Activated CD4-positive, alpha-beta T cell treated with anti-CD3 and anti-CD28 coated beads for 36 hours (primary cell): ENCODE data around the gene TMEM192. TPM values are rescaled to one million over a fixed set of nuclear protein-coding genes. Genes with fewer than 3 reads are reported as not detected.
"Not testable (repeated sequence)": the region's sequence is repeated elsewhere in the genome, so short reads cannot be mapped to it uniquely, and the experiment has no call there.

Experiments used
- ATAC-seq: fragments of 200-7000 bp; cut with Tn5 transposase; one replicate; pipeline ENCODE4 v1.10.0; 2021; ENCODE audit warnings: mild to moderate bottlenecking, moderate library complexity
- CTCF ChIA-PET: fragments of 350-600 bp; sonication (Branson Sonifier 250); formaldehyde crosslinking; loops from one replicate; lab custom pipeline; 2021; ENCODE audit warnings: antibody characterized with exemption; lab: Charles Lee
- POLR2A ChIA-PET: fragments of 350-600 bp; sonication (Branson Sonifier 250); formaldehyde crosslinking; loops from one replicate; lab custom pipeline; 2021; ENCODE audit warnings: antibody characterized with exemption, inconsistent platforms; lab: Charles Lee
- DNase-seq: peaks from one replicate; pipeline ENCODE4 v3.0.0-alpha.2; 2020
- H3K27ac Mint-ChIP-seq: one replicate; pipeline ENCODE4 v1.8.0; 2021; ENCODE audit warnings: mixed read lengths
- H3K27me3 Mint-ChIP-seq: one replicate; pipeline ENCODE4 v1.8.0; 2021; ENCODE audit warnings: mixed read lengths
- H3K36me3 Mint-ChIP-seq: one replicate; pipeline ENCODE4 v1.8.0; 2021; ENCODE audit warnings: low read depth, mixed read lengths
- H3K4me1 Mint-ChIP-seq: one replicate; pipeline ENCODE4 v1.8.0; 2021; ENCODE audit warnings: mixed read lengths
- H3K4me3 Mint-ChIP-seq: one replicate; pipeline ENCODE4 v1.8.0; 2021; ENCODE audit warnings: mild to moderate bottlenecking, moderate library complexity, mixed read lengths
- H3K9me3 Mint-ChIP-seq: one replicate; pipeline ENCODE4 v1.8.0; 2021; ENCODE audit warnings: low read depth, mixed read lengths
- intact Hi-C, 2 experiments: fragments of 100-400 bp; cut with DNase I in 1 of 2; cut with micrococcal nuclease in 1 of 2; formaldehyde crosslinking; loops; one replicate each; pipeline versions ENCODE4 v1.14.2 to v1.15.1; 2022 to 2024; cut with DNase I, micrococcal nuclease
- total RNA-seq, 2 experiments: library from RNA; stranded (reverse); gene quantifications; one replicate each; pipeline ENCODE4 v1.2.3, GENCODE V29; 2021

TMEM192 gene
- total RNA-seq, 2 experiments from 2014 or later: 8.8 TPM

DNA sequence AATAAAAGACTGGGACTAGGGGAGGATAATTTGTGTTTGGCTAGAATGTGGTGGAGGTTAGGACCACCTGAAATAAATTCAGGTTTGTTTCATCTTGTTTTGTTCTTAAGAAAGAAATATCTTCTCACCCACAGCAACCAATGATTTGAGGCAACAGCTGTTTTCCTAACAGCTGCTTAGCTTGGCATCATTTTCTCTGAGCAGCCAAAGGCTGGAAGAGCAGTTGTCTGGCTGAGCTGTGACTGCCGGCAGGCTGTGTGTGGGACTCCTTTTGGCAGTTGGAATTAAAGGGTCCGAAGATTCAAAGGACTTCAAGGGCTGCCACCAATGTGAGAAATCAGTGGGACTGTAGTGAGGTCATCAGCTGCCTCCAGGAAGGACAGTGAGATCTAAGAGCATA is 54.0 kb downstream of the TMEM192 start:
- H3K36me3 Mint-ChIP-seq: no peaks in the 10 kb centered on the region
- no peaks in the 10 kb centered on the region for H3K4me1 Mint-ChIP-seq
- ChIA-PET POLR2A (no interaction called here), CTCF (no interaction called here)
- H3K27me3 Mint-ChIP-seq: no peaks in the 10 kb centered on the region
- no peak for DNase-seq
- H3K27ac Mint-ChIP-seq: no peak overlapping the region
- intact Hi-C loops: no loop called here
- H3K9me3 Mint-ChIP-seq: no peaks in the 10 kb centered on the region
- no peak overlapping the region for H3K4me3 Mint-ChIP-seq
- no peak for ATAC-seq

DNA sequence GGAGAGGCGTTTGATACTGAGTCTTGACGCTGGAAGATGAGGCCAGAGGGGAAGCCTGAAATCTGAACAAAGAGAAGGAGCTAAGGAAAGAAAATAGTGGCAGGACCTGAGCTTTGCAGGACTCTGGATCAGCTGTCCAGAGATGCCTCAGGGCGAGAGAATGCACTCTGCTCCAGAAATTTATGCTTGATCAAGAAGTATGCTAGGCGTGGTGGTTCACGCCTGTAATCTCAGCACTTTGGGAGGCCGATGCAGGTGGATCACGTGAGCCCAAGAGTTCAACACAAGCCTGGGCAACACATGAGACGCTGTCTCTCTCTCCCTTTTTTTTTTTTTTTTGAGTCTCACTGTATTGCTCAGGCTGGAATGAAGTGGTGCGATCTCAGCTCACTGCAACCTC is 57.1 kb downstream of the TMEM192 start:
- no peaks in the 10 kb centered on the region for H3K27me3 Mint-ChIP-seq
- no peak overlapping the region for H3K4me3 Mint-ChIP-seq
- POLR2A ChIA-PET: no interaction called here

DNA sequence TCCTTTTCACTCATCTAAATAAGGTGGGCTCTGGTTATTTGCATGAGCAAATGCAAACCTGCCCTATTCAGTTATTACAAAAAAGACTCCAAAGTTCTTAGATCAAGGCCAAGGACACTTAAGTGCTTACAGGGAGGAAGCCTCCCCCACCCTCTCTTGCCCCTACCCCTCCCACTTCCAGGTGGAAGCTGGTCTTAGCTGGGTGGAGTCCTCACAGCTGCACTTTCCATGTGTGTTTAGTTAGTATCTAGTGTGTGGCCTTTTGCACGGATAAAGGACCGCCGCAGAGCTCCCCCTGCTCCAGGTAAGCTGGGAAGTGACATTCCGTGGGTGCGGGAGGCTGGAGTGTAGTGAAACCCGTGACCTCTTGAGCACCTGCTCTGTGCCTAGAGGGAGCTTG is 59.0 kb downstream of the TMEM192 start, which contains the start of gene TRIM75:
Gene TRIM75, plus strand, starts transcription at position 222 of the 400 bp plus-strand sequence. CDS start 5,282 bp downstream, outside the sequence.
- no peak for DNase-seq
- no peaks in the 10 kb centered on the region for H3K4me1 Mint-ChIP-seq
- intact Hi-C loops: no loop called here
- no peaks in the 10 kb centered on the region for H3K36me3 Mint-ChIP-seq
- H3K4me3 Mint-ChIP-seq: no peak within 1 kb of the TSS
- H3K9me3 Mint-ChIP-seq: no peaks in the 10 kb centered on the region
- H3K27ac Mint-ChIP-seq: no peak within 1 kb of the TSS
- ChIA-PET CTCF (interaction anchor here (0.7 kb wide), 1 partner anchor 404 kb away, joined by 3 read pairs; no protein-coding TSS in a partner anchor), POLR2A (no interaction called here)
- no peak for ATAC-seq
- no peaks in the 10 kb centered on the region for H3K27me3 Mint-ChIP-seq

More for the DNA sequence above, 57.1 kb downstream of the TMEM192 start:
- intact Hi-C loops: no loop called here
- no peak overlapping the region for H3K27ac Mint-ChIP-seq
- DNase-seq (no peak), ATAC-seq (no peak)
- CTCF ChIA-PET: interaction anchor here (0.7 kb wide), 1 partner anchor 378 kb away, joined by 3 read pairs; no protein-coding TSS in a partner anchor
- H3K9me3 Mint-ChIP-seq: no peaks in the 10 kb centered on the region
- H3K36me3 Mint-ChIP-seq: no peaks in the 10 kb centered on the region
- no peaks in the 10 kb centered on the region for H3K4me1 Mint-ChIP-seq

DNA sequence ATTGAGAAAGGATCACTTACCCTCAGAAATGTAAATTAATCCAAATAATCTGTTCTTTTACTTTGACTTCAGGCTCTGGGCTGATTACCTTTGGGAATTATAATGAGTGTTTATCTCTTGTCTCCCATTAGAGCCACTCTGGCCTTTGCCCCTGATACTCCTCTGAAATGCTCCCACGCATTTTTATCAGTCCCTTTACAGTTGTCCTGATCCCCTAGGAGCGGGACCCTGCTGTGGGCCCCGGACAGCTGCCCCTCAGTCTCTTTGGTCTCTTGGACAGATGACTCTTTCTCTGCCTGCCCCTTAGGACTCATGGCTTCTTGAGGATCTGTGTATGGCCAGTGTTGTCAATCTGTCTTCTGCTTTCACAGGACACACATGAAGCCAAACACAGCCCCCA is 60.0 kb downstream of the TMEM192 start:
- Mint-ChIP-seq H3K27me3 (no peaks in the 10 kb centered on the region), H3K9me3 (no peaks in the 10 kb centered on the region), H3K27ac (no peak overlapping the region), H3K36me3 (no peaks in the 10 kb centered on the region), H3K4me1 (no peaks in the 10 kb centered on the region), H3K4me3 (no peak overlapping the region)
- no peak for DNase-seq
- POLR2A ChIA-PET: no interaction called here
- CTCF ChIA-PET: no interaction called here
- intact Hi-C loops: no loop called here
- no peak for ATAC-seq

DNA sequence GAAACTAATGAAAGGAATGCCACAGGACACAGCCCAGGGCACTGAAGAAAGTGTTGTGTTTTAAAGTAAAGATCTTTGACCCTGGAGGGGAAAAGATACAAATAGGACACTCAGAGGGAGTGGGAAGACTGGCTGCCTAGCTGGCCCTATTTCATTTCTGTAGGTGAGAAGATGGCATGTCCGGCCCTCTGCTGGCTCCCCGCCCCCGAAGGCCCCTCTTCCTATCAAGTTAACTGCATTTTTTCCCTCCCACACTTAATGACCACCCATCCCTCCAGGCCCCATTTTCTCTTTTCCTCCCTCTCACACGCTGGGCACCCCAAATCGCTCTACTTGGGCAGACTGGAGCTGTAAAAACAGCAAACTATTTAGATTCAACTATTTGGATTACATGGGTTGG is 64.5 kb downstream of the TMEM192 start:
- Mint-ChIP-seq H3K4me1 (no peaks in the 10 kb centered on the region), H3K9me3 (no peaks in the 10 kb centered on the region), H3K27ac (no peak overlapping the region), H3K27me3 (peaks cover 3% of the 10 kb centered on the region), H3K36me3 (no peaks in the 10 kb centered on the region), H3K4me3 (no peak overlapping the region)
- CTCF ChIA-PET: no interaction called here
- DNase-seq (no peak), ATAC-seq (no peak)
- intact Hi-C loops: no loop called here
- POLR2A ChIA-PET: no interaction called here

DNA sequence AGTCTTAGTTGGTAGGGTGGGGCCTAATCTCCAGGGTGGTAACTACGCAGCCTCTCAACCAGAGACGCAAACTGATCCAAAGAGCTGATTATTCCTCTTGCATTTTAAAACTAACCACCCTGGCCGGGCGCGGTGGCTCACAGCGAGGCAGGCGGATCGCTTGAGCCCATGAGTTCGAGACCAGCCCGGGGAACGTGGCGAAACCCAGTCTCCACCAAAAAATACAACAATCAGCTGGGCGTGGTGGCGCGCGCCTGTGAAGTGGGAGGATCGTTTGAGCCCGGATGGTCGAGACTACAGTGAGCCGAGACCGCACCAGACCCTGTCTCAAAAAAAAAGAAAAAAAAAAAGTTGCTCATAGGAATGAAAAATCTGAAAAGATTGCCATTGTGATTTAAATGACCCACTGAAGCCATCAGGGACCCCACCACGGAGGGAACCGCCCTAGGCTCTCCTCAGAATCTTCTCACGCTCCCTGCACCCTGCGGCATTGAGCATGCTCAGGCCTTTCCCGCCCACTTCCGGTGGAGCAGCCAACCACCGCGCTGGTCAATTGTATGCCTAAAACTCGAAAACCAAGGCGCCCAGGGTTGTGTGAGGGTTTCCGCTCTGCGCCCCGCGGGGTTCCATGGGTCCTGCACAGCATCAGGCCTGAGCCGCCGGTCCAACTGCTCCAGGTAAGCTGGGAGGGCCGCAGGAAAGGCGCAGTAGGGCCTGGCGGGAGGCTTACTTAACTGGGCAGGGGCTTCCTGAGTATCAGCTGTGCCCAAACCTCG is 81.0 kb downstream of the TMEM192 start, which contains the start of gene TRIM60:
Gene TRIM60, plus strand, starts transcription at position 564 of the 776 bp plus-strand sequence. CDS start 8,074 bp downstream, outside the sequence.
- H3K27ac Mint-ChIP-seq: no peak within 1 kb of the TSS
- no peaks in the 10 kb centered on the region for H3K9me3 Mint-ChIP-seq
- no peaks in the 10 kb centered on the region for H3K36me3 Mint-ChIP-seq
- H3K4me1 Mint-ChIP-seq: no peaks in the 10 kb centered on the region
- DNase-seq (no peak), ATAC-seq (no peak)
- intact Hi-C loops: no loop called here
- ChIA-PET CTCF (interaction anchor here (0.7 kb wide), 1 partner anchor 81 kb away, joined by 3 read pairs; no protein-coding TSS in a partner anchor), POLR2A (no interaction called here)
- peaks cover 3% of the 10 kb centered on the region for H3K27me3 Mint-ChIP-seq
- H3K4me3 Mint-ChIP-seq: no peak within 1 kb of the TSS

DNA sequence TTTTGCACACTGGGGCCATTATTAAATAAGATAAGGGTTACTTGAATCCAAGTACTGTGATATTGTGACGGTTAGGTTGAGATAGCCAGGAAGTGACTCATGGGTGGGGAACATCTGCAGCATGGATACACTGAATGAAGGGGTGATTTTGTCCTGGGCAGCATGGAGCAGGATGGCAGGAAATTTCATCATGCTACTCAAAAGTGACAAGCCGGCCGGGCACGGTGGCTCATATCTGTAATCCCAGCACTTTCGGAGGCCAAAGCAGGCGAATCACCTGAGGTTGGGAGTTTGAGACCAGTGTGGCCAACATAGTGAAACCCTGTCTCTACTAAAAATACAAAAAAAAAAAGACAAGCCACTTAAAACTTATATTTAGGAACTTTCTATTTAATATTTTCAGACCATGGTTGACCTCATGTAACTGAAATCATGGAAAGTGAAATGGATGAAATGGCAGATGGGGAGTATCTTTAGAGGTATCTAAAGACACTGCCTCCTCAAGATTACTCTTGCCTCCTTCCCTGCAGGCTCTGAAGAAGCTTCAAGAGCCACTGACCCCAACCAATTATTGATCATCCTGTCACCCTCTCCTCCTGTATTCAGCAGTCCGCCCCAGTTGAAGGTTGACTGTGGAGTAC is 84.8 kb downstream of the TMEM192 start:
- no peak overlapping the region for H3K27ac Mint-ChIP-seq
- POLR2A ChIA-PET: no interaction called here

DNA sequence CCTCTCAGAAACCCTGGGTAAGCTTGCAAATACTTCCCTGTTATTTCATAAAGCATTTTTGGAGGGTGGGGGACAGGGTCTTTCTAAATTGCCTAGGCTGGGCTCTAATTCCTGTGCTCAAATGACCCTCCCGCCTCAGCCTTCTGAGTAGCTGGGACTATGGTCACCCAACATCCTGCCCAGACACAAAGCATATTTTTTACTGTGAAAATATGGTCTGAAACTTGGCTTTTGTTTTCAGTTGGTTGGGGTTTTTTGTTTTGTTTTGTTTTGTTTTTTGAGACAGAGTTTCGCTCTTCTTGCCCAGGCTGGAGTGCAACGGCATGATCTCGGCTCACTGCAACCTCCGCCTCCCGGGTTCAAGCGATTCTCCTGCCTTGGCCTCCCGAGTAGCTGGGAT is 86.9 kb downstream of the TMEM192 start:
- H3K36me3 Mint-ChIP-seq, H3K27ac Mint-ChIP-seq, H3K9me3 Mint-ChIP-seq, H3K4me3 Mint-ChIP-seq, ATAC-seq, H3K27me3 Mint-ChIP-seq, DNase-seq, CTCF ChIA-PET, intact Hi-C loops, H3K4me1 Mint-ChIP-seq, POLR2A ChIA-PET: not testable (repeated sequence)

More for the DNA sequence above, 84.8 kb downstream of the TMEM192 start:
- Mint-ChIP-seq H3K36me3 (no peaks in the 10 kb centered on the region), H3K4me3 (no peak overlapping the region), H3K9me3 (no peaks in the 10 kb centered on the region), H3K27me3 (peaks cover 3% of the 10 kb centered on the region), H3K4me1 (no peaks in the 10 kb centered on the region)
- CTCF ChIA-PET: no interaction called here
- no peak for DNase-seq
- no peak for ATAC-seq
- intact Hi-C loops: no loop called here

Other genes starting within 250 kb of the TMEM192 start
- gene APELA, start 235.7 kb downstream of the TMEM192 start, total RNA-seq: not detected
- gene TRIM61, start 135.2 kb downstream of the TMEM192 start, total RNA-seq: 1 to 10 TPM; 1.1 to 1.2 TPM
- gene TRIM60, start 80.9 kb downstream of the TMEM192 start, total RNA-seq: not detected
- not detected for gene TRIM75, start 59.0 kb downstream of the TMEM192 start, total RNA-seq
- 10 to 100 TPM; 20.9 to 22.1 TPM for gene KLHL2, start 94.7 kb upstream of the TMEM192 start, total RNA-seq
- gene MSMO1, start 214.8 kb upstream of the TMEM192 start, total RNA-seq: 10 to 100 TPM; 48.4 to 50.7 TPM